HG02840 (cell line): ENCODE results near the gene LY86.

Source experiments
- ATAC-seq: cut with Tn5 transposase; IDR thresholded peaks from one replicate; pipeline ENCODE4 v1.9.1; 2021; ENCODE audit warnings: mild to moderate bottlenecking, moderate library complexity, moderate number of reproducible peaks; ENCODE audit not compliant: unreplicated experiment, low FRiP score

The LY86 gene

GRCh38 chr6:6569811-6570164 lies 18.7 kb upstream of the LY86 start:
- no peak for ATAC-seq

GRCh38 chr6:6570929-6571671 lies 17.4 kb upstream of the LY86 start:
- no peak for ATAC-seq

DNA sequence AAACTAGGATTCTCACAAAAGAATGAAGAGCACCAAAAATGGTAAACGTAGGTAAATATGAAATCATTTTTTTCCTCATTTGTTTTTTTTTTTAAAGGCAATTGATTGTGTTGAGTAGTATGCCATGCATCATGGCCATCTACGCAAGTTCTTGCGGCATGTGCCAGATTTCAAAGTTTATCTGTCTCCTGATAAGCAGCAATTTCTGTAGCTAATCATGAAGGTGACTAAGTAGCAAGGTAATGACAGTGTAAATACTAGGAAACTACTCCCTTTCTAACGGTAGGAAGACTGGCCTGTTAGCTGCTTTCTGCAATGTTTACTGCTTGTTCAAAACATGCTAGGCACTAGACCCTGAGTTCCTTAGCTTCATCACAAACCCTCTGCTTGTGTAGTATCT lies 13.4 kb upstream of the LY86 start:
- ATAC-seq: no peak

DNA sequence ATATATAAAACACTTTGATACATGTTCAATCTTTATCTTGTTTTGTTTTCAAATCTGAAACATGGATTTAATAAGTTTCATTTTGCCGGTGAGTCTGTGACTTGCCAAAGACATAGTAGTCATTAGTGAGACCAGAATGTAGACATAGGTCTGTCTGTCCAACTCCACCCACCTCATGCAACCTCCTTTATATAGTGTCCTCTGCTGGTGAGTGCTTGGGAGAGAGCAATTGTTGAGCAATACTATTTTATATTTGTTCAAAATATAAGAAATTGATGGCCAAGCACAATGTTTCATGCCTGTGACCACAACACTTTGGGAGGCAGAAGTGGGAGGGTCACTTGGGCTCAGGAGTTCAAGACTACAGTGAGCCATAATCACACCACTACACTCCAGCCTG lies 10.8 kb upstream of the LY86 start:
- no peak for ATAC-seq

DNA sequence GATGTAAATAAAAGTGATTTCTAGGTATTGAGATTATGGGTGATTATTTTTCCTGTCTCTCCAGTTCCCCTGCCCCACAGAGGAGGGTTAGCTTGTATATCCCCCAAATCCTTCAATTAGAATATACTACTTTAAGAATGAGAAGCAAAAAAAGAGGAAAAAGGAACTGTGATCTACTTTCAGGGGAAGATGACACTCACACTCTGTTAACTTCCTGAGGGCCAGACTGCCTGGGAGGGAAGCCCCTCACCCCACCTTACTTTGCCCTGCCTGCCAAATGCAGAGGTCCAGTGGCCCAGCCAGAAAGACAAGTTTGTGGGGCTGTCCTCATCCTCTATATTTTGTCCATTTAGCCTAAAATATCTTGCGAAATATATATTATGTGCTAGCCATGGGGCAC lies 9.2 kb upstream of the LY86 start:
- no peak for ATAC-seq

- no peak for ATAC-seq
Observed at GRCh38 chr6:6580225-6580856, 8.2 kb upstream of the LY86 start.

DNA sequence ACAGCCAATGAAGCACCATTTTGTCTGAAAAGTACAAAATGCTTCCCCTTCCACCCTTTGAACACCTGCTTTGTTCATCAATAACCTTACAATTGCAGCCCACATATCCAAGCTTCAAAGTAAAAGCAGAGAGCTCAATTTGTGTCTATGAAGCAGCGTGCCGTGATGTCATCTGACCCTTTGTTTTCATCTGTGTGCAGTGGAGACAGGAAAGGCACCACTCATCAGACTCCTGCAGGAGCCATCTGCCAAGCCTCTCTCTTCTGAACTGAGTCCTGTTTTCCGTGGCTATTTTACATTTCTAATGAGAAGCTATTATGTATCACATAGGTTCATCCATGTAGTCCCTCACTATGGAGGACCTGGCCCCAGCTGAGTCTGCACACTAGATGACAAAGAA lies 7.5 kb upstream of the LY86 start:
- ATAC-seq: no peak

- no peak for ATAC-seq
Observed at GRCh38 chr6:6582131-6582530, 6.4 kb upstream of the LY86 start.

- no peak for ATAC-seq
Observed at GRCh38 chr6:6583836-6584235, 4.7 kb upstream of the LY86 start.

DNA sequence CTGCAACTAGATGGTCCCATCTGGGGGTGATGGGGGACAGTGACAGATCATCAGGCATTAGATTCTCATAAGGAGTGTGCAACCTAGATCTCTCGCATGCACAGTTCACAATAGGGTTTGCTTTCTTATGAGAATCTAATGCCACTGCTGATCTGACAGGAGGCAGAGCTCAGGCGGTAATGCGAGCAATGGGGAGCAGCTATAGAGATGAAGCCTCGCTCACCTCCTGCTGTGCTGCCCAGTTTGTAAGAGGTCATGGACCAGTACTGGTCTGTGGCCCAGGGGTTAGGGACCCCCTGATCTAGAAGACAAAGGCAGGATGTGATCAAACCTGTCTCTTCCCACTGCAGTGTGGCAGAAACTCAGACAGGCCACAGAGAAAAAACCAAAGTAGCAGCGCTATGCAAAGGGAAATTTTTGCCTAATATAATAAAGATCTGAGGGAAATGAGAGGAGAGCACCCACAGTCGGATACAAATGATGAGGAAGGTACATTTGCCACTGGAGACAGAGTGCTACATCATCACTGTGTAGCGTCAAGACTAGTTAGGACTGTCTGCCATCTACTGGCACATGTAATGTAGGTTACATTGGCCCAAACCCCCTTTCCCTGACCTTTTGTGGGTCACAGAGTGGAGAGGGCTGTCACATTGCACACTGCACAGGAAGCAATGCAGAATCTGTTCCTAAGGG lies 4.1 kb upstream of the LY86 start:
- ATAC-seq: no peak

- no peak for ATAC-seq
Observed at GRCh38 chr6:6585003-6585311, 3.6 kb upstream of the LY86 start.

DNA sequence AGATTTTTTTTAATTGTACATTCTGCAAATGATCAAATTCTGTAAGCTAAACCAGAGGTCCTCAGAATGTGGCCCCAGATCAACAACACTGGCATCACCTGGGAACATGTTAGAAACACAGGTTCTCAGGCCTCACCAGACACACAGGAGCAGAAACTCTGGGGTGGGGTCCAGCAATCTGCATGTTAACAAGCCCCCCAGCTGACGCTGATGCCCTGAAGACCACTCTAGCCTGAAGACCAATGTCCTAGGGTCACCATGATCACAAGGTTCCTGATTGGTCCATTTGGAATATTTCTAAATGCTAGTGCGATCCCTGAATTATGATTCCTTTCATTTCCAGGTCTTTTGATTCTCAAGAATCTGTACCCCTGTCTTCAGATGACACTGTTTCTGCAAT lies 2.4 kb upstream of the LY86 start:
- ATAC-seq: no peak

- ATAC-seq: peak; percentile 54
Observed at GRCh38 chr6:6586671-6587526, 1.6 kb upstream of the LY86 start.

GRCh38 chr6:6587696-6588063 lies 840 bp upstream of the LY86 start:
- ATAC-seq: no peak

DNA sequence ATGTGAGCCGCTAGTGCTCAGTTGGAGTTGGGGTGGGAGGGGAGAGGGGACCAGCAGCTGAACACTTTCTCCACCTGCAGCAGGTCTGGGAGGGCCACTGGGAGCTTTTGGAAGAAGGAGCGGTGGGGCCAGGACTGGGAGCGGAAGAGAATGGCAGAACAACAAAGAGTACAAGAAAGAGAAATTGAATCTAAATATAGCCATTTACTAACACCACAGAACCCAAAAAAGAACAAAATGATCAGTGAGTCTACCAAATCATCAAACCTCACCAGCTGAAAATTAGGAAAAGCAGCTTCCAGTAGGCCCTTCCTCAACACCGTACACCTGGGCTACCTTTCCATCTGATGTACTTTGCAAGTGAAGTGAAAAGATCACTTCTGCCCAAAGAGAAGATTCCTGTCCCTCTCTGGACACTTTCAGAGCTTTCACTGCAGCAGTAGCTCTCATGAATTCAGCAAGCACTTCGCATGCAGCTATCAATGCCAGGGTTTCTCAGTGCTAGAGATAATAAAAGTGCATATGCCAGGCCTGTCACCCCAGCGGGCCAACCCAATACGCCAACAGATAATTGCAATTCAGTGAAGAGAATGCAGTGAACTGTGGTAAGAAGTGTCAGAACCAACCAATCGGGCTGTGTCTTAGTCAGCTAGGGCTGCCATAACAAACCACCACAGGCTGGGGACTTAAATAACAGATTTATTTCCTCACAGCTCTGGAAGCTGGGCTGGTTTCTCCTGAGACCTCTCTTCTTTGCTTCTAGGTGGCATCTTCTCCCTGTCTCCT lies 597 bp downstream of the LY86 start:
- ATAC-seq: no peak

- no peak for ATAC-seq
Observed at GRCh38 chr6:6590530-6590929, 2.0 kb downstream of the LY86 start.

DNA sequence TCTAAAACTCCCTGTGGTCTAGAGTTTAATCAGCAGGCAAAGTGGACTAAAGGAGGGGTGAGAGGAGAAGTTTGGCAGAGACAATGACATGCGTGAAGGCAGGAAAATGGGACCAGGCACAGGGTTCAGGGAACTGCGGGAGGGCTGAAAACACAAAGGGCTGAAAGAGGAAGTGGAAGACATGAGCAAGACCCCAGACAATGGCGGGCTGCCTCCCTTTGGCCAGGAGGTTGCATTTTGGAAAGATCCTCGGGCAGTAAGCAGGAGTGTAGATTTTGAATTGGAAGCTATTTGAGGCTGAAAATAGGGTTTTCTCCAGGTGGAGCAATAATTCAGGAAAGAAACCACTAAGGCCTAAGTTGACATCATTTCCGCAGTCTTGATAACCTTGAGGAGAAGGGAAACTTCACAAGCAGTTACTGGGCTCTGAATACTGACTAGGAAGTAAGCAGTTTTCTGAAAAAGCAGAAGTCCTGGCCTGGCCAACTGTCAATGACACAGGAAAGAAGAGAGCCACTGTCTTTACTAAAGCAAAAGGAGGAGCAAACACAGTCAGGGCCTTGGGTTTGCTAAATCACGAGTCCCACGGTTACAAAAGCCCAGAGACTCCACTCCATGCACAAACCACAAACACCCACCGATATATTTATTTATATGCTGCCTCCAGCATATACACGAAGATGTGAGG lies 3.4 kb downstream of the LY86 start:
- no peak for ATAC-seq

- ATAC-seq: no peak
Observed at GRCh38 chr6:6592826-6593475, 4.4 kb downstream of the LY86 start.

DNA sequence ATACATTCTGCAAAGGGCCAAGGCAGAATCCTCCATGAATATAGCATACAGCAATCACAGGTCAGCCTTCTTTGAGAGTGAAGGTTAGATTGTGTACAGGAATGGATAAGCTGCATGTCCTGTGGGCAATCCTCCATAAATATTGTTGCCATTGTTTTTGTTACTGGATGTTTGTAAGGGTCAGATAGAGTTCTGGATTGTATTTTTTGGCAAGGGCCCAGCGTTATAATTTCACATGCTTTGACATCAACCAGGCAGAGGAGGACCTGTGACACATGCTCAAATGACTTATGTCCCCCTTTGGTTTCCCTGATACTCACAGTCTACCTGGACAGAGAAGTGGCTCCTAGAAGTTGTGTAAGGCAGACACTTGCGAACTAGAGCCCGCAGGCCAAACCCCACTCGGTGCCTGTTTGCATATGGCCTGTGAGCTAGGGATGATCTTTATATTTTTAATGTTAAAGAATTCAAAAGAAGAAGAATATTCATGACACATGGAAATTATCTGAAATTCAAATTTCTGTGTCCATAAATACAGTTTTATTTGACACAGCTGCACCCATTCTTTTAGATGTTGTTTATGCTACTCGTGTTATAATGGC lies 5.4 kb downstream of the LY86 start:
- ATAC-seq: no peak
